ENCODE data around the gene SMIM36. TPM values are rescaled to one million over a fixed set of nuclear protein-coding genes. Genes with fewer than 3 reads are reported as not detected.
"Not testable (repeated sequence)": the region's sequence is repeated elsewhere in the genome, so short reads cannot be mapped to it uniquely, and the experiment has no call there.

Gene SMIM36
- total RNA-seq, 4 donors from 2014 or later: not detected

DNA sequence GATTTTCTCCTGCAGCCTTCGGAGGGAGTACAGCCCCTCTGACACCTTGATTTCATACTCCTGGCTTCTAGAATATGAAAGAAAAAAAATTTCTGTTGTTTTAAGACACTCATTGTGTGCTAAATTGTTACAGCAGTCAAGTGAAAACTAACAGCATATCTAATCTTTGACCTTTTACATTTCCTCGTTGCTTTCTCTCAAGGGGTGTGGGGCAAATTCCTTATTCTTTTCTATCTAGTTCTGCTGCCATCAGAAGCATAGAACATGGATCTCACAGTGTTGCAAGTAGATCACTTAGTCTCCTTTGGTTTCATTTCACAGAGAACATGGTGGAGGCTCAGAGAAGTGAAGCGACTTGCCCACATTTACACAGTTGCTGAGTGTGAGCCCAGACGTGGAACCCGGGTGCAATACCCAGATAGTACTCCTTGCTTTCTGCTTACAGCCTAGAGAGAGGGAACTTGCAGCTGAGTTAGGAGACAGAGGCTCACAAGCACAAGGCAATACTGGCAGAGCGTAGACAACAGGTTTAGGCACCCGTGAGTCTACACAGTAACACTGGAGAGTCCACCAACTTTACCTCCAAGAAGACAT is 60.9 kb downstream of the SMIM36 start:
- no peak for ATAC-seq
- H3K4me1 ChIP-seq: peaks cover 10 to 75% (median 22%) of the 10 kb centered on the region in 3 donors
- no peak overlapping the region for H3K4me3 ChIP-seq
- H3K27ac ChIP-seq: peak overlapping the region in 2 of 4 donors; percentile 77 to 82
- H3K27me3 ChIP-seq: no peaks in the 10 kb centered on the region
- 79 to 87% methylated on average over 4 to 6 of the region's 7 CpGs for WGBS, 2 donors (ENCODE audit: low coverage in 1 of 2)
- no peaks in the 10 kb centered on the region for H3K9me3 ChIP-seq
- H3K36me3 ChIP-seq: no peaks in the 10 kb centered on the region
- TF ChIP-seq POLR2AphosphoS5 (IDR thresholded peaks at IDR 0.05) (no peak), POLR2A (IDR thresholded peaks at IDR 0.05) (no peak), CTCF (IDR thresholded peaks at IDR 0.05) (no peak), EP300 (IDR thresholded peaks at IDR 0.05) (no peak)

- no peak for TF ChIP-seq POLR2AphosphoS5 (IDR thresholded peaks at IDR 0.05)
- no peak for TF ChIP-seq POLR2A (IDR thresholded peaks at IDR 0.05)
- no peak for TF ChIP-seq EP300 (IDR thresholded peaks at IDR 0.05)
- TF ChIP-seq CTCF (IDR thresholded peaks at IDR 0.05): no peak
- Histone ChIP-seq H3K4me3 (no peak overlapping the region), H3K27ac (peak overlapping the region in 2 of 4 donors; percentile 14 to 92), H3K36me3 (no peaks in the 10 kb centered on the region), H3K9me3 (no peaks in the 10 kb centered on the region), H3K4me1 (peaks cover 19 to 79% (median 22%) of the 10 kb centered on the region in 3 donors), H3K27me3 (no peaks in the 10 kb centered on the region)
- 42 to 65% methylated on average over 4 of the region's 4 CpGs for WGBS, 2 donors (ENCODE audit: low coverage in 1 of 2)
- no peak for ATAC-seq
Measured at GRCh38 chr17:55448681-55449080, 62.6 kb downstream of the SMIM36 start.

DNA sequence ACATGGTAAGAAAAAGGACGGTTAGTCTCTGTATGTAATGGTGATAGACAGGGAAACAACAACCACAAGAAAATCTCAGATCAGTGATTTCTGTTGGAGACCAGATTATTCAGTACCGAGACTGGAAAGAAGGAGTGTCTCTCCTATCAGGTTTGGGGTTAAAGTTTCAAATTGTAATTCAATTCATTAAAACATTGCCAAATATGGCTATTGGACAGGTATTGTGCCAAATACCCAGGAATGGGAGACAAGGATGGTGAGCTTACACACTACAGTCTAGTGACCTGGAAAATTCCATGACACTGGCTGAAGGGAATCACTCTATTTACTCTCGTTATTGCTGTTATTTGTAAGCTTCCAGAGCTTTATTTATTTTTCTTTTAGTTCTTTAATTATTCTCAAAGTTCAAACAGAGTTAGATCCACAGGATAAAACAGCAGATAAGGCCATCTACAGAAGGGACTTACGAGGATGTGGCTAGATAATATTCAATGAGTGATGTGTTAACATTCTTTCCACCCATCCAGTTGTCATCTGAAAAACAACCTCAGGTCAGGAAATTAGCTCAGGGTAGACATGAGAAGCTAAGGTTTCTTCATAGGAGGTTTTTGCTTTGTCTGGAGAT is 64.6 kb downstream of the SMIM36 start:
- Histone ChIP-seq H3K9me3 (no peaks in the 10 kb centered on the region), H3K27ac (peak overlapping the region; percentile 67 to 92 (median 88)), H3K4me1 (peaks cover 12 to 79% (median 25%) of the 10 kb centered on the region in 3 donors), H3K36me3 (no peaks in the 10 kb centered on the region), H3K27me3 (no peaks in the 10 kb centered on the region), H3K4me3 (no peak overlapping the region)
- ATAC-seq: no peak
- WGBS, 2 donors (ENCODE audit: low coverage in 1 of 2): 47 to 53% methylated on average over 4 of the region's 4 CpGs
- no peak for TF ChIP-seq POLR2AphosphoS5 (IDR thresholded peaks at IDR 0.05)
- TF ChIP-seq EP300 (IDR thresholded peaks at IDR 0.05): no peak

DNA sequence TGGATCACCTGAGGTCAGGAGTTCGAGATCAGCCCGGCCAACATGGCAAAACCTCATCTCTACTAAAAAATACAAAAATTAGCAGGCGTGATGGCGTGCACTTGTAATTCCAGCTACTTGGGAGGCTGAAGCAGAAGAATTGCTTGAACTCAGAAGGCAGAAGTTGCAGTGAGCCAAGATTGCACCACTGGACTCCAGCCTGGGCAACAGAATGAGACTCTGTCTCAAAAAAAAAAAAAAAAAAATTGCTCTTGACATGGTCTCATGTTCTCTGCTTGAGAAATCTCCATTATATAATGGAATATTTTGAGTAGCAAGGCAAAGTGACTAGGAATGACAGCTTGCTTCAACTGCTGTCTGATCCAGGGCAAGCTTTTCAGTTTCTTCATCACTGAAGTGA is 65.2 kb downstream of the SMIM36 start:
- H3K9me3 ChIP-seq, H3K27me3 ChIP-seq, H3K4me3 ChIP-seq, H3K36me3 ChIP-seq: not testable (repeated sequence)
- Histone ChIP-seq H3K27ac (peak overlapping the region; percentile 88 to 98 (median 90)), H3K4me1 (peaks cover 8 to 79% (median 25%) of the 10 kb centered on the region in 3 donors)
- 67 to 83% methylated on average over 3 of the region's 4 CpGs for WGBS, 2 donors (ENCODE audit: low coverage in 1 of 2)
- ATAC-seq: peak; percentile 57

- Histone ChIP-seq H3K4me3 (no peak overlapping the region), H3K9me3 (no peaks in the 10 kb centered on the region), H3K27me3 (no peaks in the 10 kb centered on the region), H3K36me3 (no peaks in the 10 kb centered on the region), H3K27ac (peak overlapping the region; percentile 88 to 98 (median 90)), H3K4me1 (peaks cover 7 to 82% (median 25%) of the 10 kb centered on the region in 3 donors)
- no peak for TF ChIP-seq EP300 (IDR thresholded peaks at IDR 0.05)
- TF ChIP-seq CTCF (IDR thresholded peaks at IDR 0.05): no peak
- no peak for TF ChIP-seq POLR2A (IDR thresholded peaks at IDR 0.05)
- TF ChIP-seq POLR2AphosphoS5 (IDR thresholded peaks at IDR 0.05): no peak
- no peak for ATAC-seq
- WGBS, 2 donors (ENCODE audit: low coverage in 1 of 2): 36 to 45% methylated on average over 4 to 5 of the region's 6 CpGs
Measured at GRCh38 chr17:55444471-55445441, 66.5 kb downstream of the SMIM36 start.

Data from gastroesophageal sphincter (tissue), 4 donors.